Neural progenitor cell (in vitro differentiated cells): Measurements from ENCODE around the gene CCL24. TPM values are rescaled to one million over a fixed set of nuclear protein-coding genes. Genes with fewer than 3 reads are reported as not detected.

Source experiments
- DNase-seq: peaks from one replicate; pipeline ENCODE4 v3.0.0-alpha.2; 2016; ENCODE audit warnings: low spot score
- H2AFZ ChIP-seq: fragments of 200-600 bp; sonication (generic); replicated peaks from 2 replicates; pipeline ENCODE4 v1.6.1; 2016; ENCODE audit warnings: antibody characterized with exemption
- H3F3A ChIP-seq: fragments of 200-600 bp; sonication (generic); 2 replicates; pipeline ENCODE4 v1.6.1; 2016; ENCODE audit warnings: antibody characterized with exemption, low read depth
- H3K27ac ChIP-seq: fragments of 200-600 bp; sonication (generic); 2 replicates; pipeline ENCODE4 v1.5.1; 2016; ENCODE audit warnings: mild to moderate bottlenecking
- H3K27me3 ChIP-seq: fragments of 200-600 bp; sonication (generic); 2 replicates; pipeline ENCODE4 v1.6.1; 2016; ENCODE audit warnings: mild to moderate bottlenecking, moderate library complexity
- H3K36me3 ChIP-seq: fragments of 200-600 bp; sonication (generic); 2 replicates; pipeline ENCODE4 v1.5.1; 2016
- H3K4me1 ChIP-seq: fragments of 200-600 bp; sonication (generic); 2 replicates; pipeline ENCODE4 v1.6.1; 2016; ENCODE audit warnings: mixed run types
- H3K4me2 ChIP-seq: fragments of 200-600 bp; sonication (generic); 2 replicates; pipeline ENCODE4 v1.6.1; 2016
- H3K4me3 ChIP-seq: fragments of 200-600 bp; sonication (generic); 2 replicates; pipeline ENCODE4 v1.5.1; 2016
- H3K79me2 ChIP-seq: fragments of 200-600 bp; sonication (generic); 2 replicates; pipeline ENCODE4 v1.6.1; 2016; ENCODE audit warnings: low read depth
- H3K9ac ChIP-seq: fragments of 200-600 bp; sonication (generic); 2 replicates; pipeline ENCODE4 v1.6.1; 2016
- H3K9me3 ChIP-seq: fragments of 200-600 bp; sonication (generic); 2 replicates; pipeline ENCODE4 v1.5.1; 2016; ENCODE audit warnings: low read depth
- H4K20me1 ChIP-seq: fragments of 200-600 bp; sonication (generic); 2 replicates; pipeline ENCODE4 v1.6.1; 2016; ENCODE audit warnings: low read depth
- H3K27ac Mint-ChIP-seq: 3 replicates; pipeline ENCODE4 v1.8.0; 2021; ENCODE audit warnings: mixed read lengths
- H3K27me3 Mint-ChIP-seq: 2 replicates; pipeline ENCODE4 v1.8.0; 2022; ENCODE audit warnings: low read depth, mild to moderate bottlenecking, inconsistent platforms, moderate library complexity, mixed read lengths; ENCODE audit not compliant: insufficient read depth
- H3K36me3 Mint-ChIP-seq: 3 replicates; pipeline ENCODE4 v1.8.0; 2021; ENCODE audit warnings: mixed read lengths
- H3K4me1 Mint-ChIP-seq: 3 replicates; pipeline ENCODE4 v1.8.0; 2021; ENCODE audit warnings: mixed read lengths
- H3K4me3 Mint-ChIP-seq: 3 replicates; pipeline ENCODE4 v1.8.0; 2021; ENCODE audit warnings: mild to moderate bottlenecking, moderate library complexity, mixed read lengths
- H3K9me3 Mint-ChIP-seq: 3 replicates; pipeline ENCODE4 v1.8.0; 2020; ENCODE audit warnings: mixed read lengths
- CTCF ChIP-seq: fragments of 200-600 bp; sonication (generic); IDR thresholded peaks from 2 replicates; pipeline ENCODE4 v1.5.1; 2017; ENCODE audit warnings: antibody characterized with exemption, mild to moderate bottlenecking
- EZH2 ChIP-seq: fragments of 200-600 bp; sonication (generic); IDR thresholded peaks from 2 replicates; pipeline ENCODE4 v1.6.1; 2017; ENCODE audit warnings: antibody characterized with exemption, mild to moderate bottlenecking, moderate library complexity
- EZH2phosphoT487 ChIP-seq: fragments of 200-600 bp; sonication (generic); IDR thresholded peaks from 2 replicates; pipeline ENCODE4 v1.6.1; 2017; ENCODE audit warnings: antibody characterized with exemption
- total RNA-seq: library from RNA; depleted of rRNA; stranded (reverse); fragments of >200 nt; gene quantifications from 2 replicates; pipeline ENCODE4 v1.2.3, GENCODE V29; 2015; ENCODE audit warnings: low replicate concordance

CCL24 gene
- total RNA-seq, 1 donor from 2014 or later = not detected

- no peaks in the 10 kb centered on the region for H3F3A ChIP-seq
- Mint-ChIP-seq H3K36me3 (no peaks in the 10 kb centered on the region), H3K9me3 (peaks cover 22% of the 10 kb centered on the region), H3K4me1 (no peaks in the 10 kb centered on the region), H3K27ac (no peak overlapping the region), H3K27me3 (peaks cover 5% of the 10 kb centered on the region), H3K4me3 (no peak overlapping the region)
- no peaks in the 10 kb centered on the region for H3K27me3 ChIP-seq
- H3K9ac ChIP-seq = no peak overlapping the region
- no peaks in the 10 kb centered on the region for H3K4me1 ChIP-seq
- no peak overlapping the region for H3K4me2 ChIP-seq
- H3K27ac ChIP-seq = no peak overlapping the region
- H4K20me1 ChIP-seq = no peaks in the 10 kb centered on the region
- H3K36me3 ChIP-seq = no peaks in the 10 kb centered on the region
- no peak for DNase-seq
- no peak overlapping the region for H3K4me3 ChIP-seq
- no peak for TF ChIP-seq CTCF
- TF ChIP-seq EZH2 = no peak
- TF ChIP-seq EZH2phosphoT487 = no peak
- no peaks in the 10 kb centered on the region for H3K79me2 ChIP-seq
- no peak overlapping the region for H2AFZ ChIP-seq
- H3K9me3 ChIP-seq = no peaks in the 10 kb centered on the region
Measured at GRCh38 chr7:75806560-75807307, 6.9 kb downstream of the CCL24 start.

GRCh38 chr7:75804705-75805104, 8.9 kb downstream of the CCL24 start:
- H3K79me2 ChIP-seq = no peaks in the 10 kb centered on the region
- H3K27ac ChIP-seq = no peak overlapping the region
- no peak overlapping the region for H3K9ac ChIP-seq
- H3K4me3 Mint-ChIP-seq = no peak overlapping the region
- H3K27me3 Mint-ChIP-seq = peaks cover 5% of the 10 kb centered on the region
- no peaks in the 10 kb centered on the region for H3K9me3 ChIP-seq
- no peaks in the 10 kb centered on the region for H3K4me1 ChIP-seq
- no peaks in the 10 kb centered on the region for H3K4me1 Mint-ChIP-seq
- no peak overlapping the region for H3K4me2 ChIP-seq
- H3K27me3 ChIP-seq = no peaks in the 10 kb centered on the region
- H4K20me1 ChIP-seq = no peaks in the 10 kb centered on the region
- no peaks in the 10 kb centered on the region for H3K36me3 Mint-ChIP-seq
- no peaks in the 10 kb centered on the region for H3K36me3 ChIP-seq
- peaks cover 22% of the 10 kb centered on the region for H3K9me3 Mint-ChIP-seq
- H3K27ac Mint-ChIP-seq = no peak overlapping the region
- no peaks in the 10 kb centered on the region for H3F3A ChIP-seq
- no peak overlapping the region for H2AFZ ChIP-seq
- TF ChIP-seq EZH2 (no peak), CTCF (no peak), EZH2phosphoT487 (no peak)
- DNase-seq = no peak
- no peak overlapping the region for H3K4me3 ChIP-seq

- Histone ChIP-seq H2AFZ (no peak overlapping the region), H3K9me3 (no peaks in the 10 kb centered on the region), H3K4me1 (no peaks in the 10 kb centered on the region), H4K20me1 (no peaks in the 10 kb centered on the region), H3K9ac (no peak overlapping the region), H3K4me3 (no peak overlapping the region), H3K4me2 (no peak overlapping the region), H3K79me2 (no peaks in the 10 kb centered on the region), H3F3A (no peaks in the 10 kb centered on the region), H3K27ac (no peak overlapping the region), H3K27me3 (peaks cover 3% of the 10 kb centered on the region), H3K36me3 (no peaks in the 10 kb centered on the region)
- Mint-ChIP-seq H3K4me3 (no peak overlapping the region), H3K27me3 (peaks cover 8% of the 10 kb centered on the region), H3K36me3 (no peaks in the 10 kb centered on the region), H3K9me3 (peaks cover 20% of the 10 kb centered on the region), H3K4me1 (no peaks in the 10 kb centered on the region), H3K27ac (no peak overlapping the region)
- TF ChIP-seq EZH2 (no peak), EZH2phosphoT487 (no peak), CTCF (no peak)
- no peak for DNase-seq
Measured at GRCh38 chr7:75804004-75804403, 9.6 kb downstream of the CCL24 start.
